Neural cell (in vitro differentiated cells): ENCODE data around the gene SLC39A7.

ENCODE experiments used
- EP300 ChIP-seq: fragments of 450-650 bp; conservative IDR thresholded peaks from 2 replicates; pipeline ENCODE4 v1.6.1; 2014; ENCODE audit warnings: antibody characterized with exemption, mild to moderate bottlenecking, moderate library complexity; ENCODE audit not compliant: poor library complexity, severe bottlenecking
- MXI1 ChIP-seq: fragments of 450-650 bp; conservative IDR thresholded peaks from 2 replicates; pipeline ENCODE4 v1.6.1; 2014; ENCODE audit warnings: antibody characterized with exemption, mild to moderate bottlenecking; ENCODE audit not compliant: poor library complexity, severe bottlenecking
- POLR2AphosphoS5 ChIP-seq: IDR thresholded peaks from 2 replicates; pipeline ENCODE4 v1.6.1; 2012
- RAD21 ChIP-seq: fragments of 450-650 bp; conservative IDR thresholded peaks from 2 replicates; pipeline ENCODE4 v1.6.1; 2014; ENCODE audit warnings: antibody characterized with exemption, mild to moderate bottlenecking, moderate library complexity
- TAF1 ChIP-seq: IDR thresholded peaks from 2 replicates; pipeline ENCODE4 v1.6.1; 2012; ENCODE audit warnings: low read depth
- TF ChIP-seq, protein P1 (sequence below): fragments of 450-650 bp; IDR thresholded peaks from 2 replicates; pipeline ENCODE4 v1.5.1; 2014; ENCODE audit warnings: antibody characterized with exemption, mild to moderate bottlenecking, moderate library complexity; ENCODE audit not compliant: poor library complexity, severe bottlenecking
- TF ChIP-seq, protein P2 (sequence below): IDR thresholded peaks from 2 replicates; pipeline ENCODE4 v1.6.1; 2012; ENCODE audit warnings: borderline replicate concordance

DNA sequence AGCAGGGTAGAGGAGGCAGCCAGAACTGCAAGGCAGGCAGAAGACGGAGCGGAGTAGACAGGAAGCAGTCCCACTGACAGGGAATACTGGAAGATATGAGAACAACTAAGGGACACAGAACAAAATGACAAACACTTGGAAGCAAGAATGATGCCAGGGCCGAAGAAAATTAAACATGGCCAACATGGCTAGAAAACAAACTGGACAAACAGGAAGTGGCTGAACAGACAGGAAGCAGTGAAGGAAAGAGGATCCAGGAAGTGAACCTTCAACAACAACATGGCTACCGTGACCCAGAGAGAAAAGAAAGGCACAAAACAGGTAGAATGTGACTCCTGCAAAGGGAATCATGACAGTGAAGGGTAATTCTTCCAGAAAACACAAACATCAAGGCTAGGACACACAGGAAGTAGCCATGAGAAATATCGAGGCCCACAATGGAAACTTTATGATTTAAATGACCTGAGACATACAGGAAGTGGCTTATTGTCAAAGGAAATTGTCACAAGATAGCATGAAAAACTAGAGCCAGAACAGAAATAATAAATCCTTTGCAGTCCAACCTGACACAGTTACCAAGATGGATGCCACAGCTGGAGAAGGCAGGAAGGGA is 17.5 kb upstream of the SLC39A7 start:
- TF ChIP-seq, protein P1, sequence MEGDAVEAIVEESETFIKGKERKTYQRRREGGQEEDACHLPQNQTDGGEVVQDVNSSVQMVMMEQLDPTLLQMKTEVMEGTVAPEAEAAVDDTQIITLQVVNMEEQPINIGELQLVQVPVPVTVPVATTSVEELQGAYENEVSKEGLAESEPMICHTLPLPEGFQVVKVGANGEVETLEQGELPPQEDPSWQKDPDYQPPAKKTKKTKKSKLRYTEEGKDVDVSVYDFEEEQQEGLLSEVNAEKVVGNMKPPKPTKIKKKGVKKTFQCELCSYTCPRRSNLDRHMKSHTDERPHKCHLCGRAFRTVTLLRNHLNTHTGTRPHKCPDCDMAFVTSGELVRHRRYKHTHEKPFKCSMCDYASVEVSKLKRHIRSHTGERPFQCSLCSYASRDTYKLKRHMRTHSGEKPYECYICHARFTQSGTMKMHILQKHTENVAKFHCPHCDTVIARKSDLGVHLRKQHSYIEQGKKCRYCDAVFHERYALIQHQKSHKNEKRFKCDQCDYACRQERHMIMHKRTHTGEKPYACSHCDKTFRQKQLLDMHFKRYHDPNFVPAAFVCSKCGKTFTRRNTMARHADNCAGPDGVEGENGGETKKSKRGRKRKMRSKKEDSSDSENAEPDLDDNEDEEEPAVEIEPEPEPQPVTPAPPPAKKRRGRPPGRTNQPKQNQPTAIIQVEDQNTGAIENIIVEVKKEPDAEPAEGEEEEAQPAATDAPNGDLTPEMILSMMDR: no peak
- TF ChIP-seq RAD21 (no peak), POLR2AphosphoS5 (no peak), TAF1 (no peak), EP300 (no peak), MXI1 (no peak)
- TF ChIP-seq, protein P2, sequence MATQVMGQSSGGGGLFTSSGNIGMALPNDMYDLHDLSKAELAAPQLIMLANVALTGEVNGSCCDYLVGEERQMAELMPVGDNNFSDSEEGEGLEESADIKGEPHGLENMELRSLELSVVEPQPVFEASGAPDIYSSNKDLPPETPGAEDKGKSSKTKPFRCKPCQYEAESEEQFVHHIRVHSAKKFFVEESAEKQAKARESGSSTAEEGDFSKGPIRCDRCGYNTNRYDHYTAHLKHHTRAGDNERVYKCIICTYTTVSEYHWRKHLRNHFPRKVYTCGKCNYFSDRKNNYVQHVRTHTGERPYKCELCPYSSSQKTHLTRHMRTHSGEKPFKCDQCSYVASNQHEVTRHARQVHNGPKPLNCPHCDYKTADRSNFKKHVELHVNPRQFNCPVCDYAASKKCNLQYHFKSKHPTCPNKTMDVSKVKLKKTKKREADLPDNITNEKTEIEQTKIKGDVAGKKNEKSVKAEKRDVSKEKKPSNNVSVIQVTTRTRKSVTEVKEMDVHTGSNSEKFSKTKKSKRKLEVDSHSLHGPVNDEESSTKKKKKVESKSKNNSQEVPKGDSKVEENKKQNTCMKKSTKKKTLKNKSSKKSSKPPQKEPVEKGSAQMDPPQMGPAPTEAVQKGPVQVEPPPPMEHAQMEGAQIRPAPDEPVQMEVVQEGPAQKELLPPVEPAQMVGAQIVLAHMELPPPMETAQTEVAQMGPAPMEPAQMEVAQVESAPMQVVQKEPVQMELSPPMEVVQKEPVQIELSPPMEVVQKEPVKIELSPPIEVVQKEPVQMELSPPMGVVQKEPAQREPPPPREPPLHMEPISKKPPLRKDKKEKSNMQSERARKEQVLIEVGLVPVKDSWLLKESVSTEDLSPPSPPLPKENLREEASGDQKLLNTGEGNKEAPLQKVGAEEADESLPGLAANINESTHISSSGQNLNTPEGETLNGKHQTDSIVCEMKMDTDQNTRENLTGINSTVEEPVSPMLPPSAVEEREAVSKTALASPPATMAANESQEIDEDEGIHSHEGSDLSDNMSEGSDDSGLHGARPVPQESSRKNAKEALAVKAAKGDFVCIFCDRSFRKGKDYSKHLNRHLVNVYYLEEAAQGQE: no peak
